LNCaP clone FGC (cell line): ENCODE measurements around the gene SLC39A11.
"Not testable (repeated sequence)": the region's sequence is repeated elsewhere in the genome, so short reads cannot be mapped to it uniquely, and the experiment has no call there.

Source experiments
- DNase-seq: peaks from one replicate; pipeline ENCODE4 v3.0.0-alpha.2; 2011; ENCODE audit warnings: low read depth
- H3K4me3 ChIP-seq: 2 replicates; pipeline ENCODE4 v1.5.1; 2011; ENCODE audit warnings: mild to moderate bottlenecking, low read depth, low read length, control low read depth
- CTCF ChIP-seq: IDR thresholded peaks from 2 replicates; pipeline ENCODE4 v1.5.1; 2012; ENCODE audit warnings: mild to moderate bottlenecking; ENCODE audit not compliant: control insufficient read depth, insufficient read depth; ENCODE audit errors: extremely low read depth

The SLC39A11 gene

DNA sequence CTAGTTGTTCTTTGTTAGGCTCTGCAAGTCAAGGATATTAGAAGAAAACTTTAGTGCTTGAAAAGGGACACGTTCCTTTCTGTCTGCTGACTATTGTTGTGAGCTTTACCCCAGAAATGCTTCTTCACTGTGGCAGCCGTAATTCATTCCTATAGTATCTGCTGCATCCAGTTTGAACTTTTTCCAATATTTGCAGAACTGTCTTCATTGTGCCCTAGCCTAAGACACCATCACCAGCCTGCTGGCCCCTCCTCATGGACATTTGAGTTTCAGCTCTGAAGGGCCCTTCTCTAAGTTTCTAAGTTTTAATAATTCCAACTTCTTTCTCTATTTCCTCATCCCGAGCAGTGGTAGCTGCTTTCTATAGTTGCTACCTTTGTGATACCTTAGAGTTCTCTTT is 91.7 kb downstream of the SLC39A11 start:
- no peak for DNase-seq
- no peak overlapping the region for H3K4me3 ChIP-seq
- TF ChIP-seq CTCF, result no peak

GRCh38 chr17:72999474-72999873 is 93.0 kb downstream of the SLC39A11 start:
- not testable (repeated sequence) for DNase-seq, H3K4me3 ChIP-seq

DNA sequence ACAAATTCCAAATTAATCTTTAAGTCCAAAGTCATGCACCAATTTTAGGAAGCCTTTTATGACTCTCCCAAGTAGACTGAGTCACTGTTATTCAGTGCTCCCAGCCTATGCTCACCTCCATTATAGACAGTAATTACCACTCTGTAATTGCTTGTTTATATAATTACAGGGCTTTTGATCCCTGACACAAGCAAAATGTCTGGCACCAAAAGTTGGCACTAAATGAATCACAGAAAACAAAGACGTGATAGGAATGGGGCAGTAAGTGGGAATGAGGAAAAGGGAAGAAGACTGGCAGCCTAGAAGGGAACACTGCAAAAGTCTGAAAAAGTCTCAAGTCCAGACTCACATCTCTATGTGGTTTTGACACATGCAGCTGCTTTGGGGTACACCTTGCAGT is 94.1 kb downstream of the SLC39A11 start:
- DNase-seq, result no peak
- H3K4me3 ChIP-seq, result no peak overlapping the region
- no peak for TF ChIP-seq CTCF

DNA sequence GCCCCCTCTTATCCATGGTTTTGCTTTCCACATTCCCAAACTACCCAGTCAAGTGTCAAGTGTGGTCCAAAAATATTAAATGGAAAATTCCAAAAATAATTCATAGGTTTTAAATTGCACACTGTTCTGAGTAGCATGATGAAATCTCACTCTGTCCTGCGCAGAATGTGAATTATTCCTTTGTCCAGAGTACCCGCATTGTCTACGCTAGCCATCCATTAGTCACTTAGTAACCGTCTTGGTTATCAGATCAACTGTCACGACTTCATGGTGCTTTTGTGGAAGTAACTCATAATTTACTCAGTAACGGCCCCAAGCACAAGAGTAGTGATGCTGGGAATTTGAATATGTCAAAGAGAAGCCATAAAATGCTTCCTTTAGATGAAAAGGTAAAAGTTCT is 94.9 kb downstream of the SLC39A11 start:
- TF ChIP-seq CTCF, result no peak
- DNase-seq, result no peak

GRCh38 chr17:72996791-72997190 is 95.7 kb downstream of the SLC39A11 start:
- no peak overlapping the region for H3K4me3 ChIP-seq
- no peak for TF ChIP-seq CTCF
- no peak for DNase-seq

More for the DNA sequence above, 94.9 kb downstream of the SLC39A11 start:
- no peak overlapping the region for H3K4me3 ChIP-seq

- no peak overlapping the region for H3K4me3 ChIP-seq
- TF ChIP-seq CTCF, result no peak
- no peak for DNase-seq
Observed at GRCh38 chr17:72995008-72995656, 97.4 kb downstream of the SLC39A11 start.

- H3K4me3 ChIP-seq, DNase-seq: not testable (repeated sequence)
Observed at GRCh38 chr17:72992783-72993467, 99.6 kb downstream of the SLC39A11 start.

- DNase-seq, result no peak
- no peak for TF ChIP-seq CTCF
Observed at GRCh38 chr17:72991651-72992050, 100.8 kb downstream of the SLC39A11 start.

More at GRCh38 chr17:72991651-72992050, 100.8 kb downstream of the SLC39A11 start:
- no peak overlapping the region for H3K4me3 ChIP-seq
